Measurements from ENCODE around the gene QRICH1.

QRICH1 gene

DNA sequence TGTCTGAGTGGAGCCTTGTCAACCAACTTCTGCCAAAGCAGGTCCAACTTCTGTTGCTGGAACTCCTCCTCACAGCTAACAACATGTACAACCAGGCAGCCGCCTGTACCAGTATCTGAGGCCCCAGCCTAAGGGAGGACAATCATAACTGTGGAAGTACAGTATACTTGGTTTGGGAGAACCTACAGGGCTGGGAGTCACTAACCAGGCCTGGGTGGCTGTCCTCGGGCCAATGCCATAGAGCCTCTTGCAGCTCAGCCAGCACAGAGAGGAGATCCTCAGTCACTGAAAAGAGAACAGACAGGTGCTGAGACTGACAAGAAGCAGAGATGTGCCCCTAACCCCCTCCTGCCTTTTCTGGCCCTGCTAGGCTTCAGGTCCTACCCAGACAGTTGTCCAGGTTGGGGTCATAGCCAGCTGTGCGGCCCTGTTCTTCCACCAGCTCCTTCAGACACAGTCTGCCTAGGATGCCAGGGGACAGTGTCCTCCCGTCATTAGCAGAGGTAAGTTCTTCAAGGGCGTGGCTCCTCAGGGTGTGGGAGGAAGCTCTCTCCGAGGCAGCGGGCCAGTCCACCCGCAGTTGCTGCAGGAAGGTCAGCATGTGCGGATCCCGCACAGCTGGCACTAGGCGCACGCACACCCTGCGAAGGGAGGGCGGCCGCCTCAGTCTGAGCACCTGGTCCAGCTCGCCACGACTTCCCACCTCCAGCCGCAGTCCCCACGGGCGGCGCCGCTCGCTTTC is 76.5 kb downstream of the QRICH1 start:
- TF ChIP-seq RAD21 (IDR thresholded peaks at IDR 0.05; ENCODE audit: low read depth) = no peak
- no peak for TF ChIP-seq YY1 (IDR thresholded peaks at IDR 0.05; ENCODE audit: low read depth)
- no peak for TF ChIP-seq EP300 (IDR thresholded peaks at IDR 0.05; ENCODE audit: borderline replicate concordance)
- TF ChIP-seq FOXM1 (IDR thresholded peaks at IDR 0.05; ENCODE audit: borderline replicate concordance, low read depth) = no peak
- TF ChIP-seq, protein P1, sequence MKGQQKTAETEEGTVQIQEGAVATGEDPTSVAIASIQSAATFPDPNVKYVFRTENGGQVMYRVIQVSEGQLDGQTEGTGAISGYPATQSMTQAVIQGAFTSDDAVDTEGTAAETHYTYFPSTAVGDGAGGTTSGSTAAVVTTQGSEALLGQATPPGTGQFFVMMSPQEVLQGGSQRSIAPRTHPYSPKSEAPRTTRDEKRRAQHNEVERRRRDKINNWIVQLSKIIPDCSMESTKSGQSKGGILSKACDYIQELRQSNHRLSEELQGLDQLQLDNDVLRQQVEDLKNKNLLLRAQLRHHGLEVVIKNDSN (IDR thresholded peaks at IDR 0.05) = no peak
- TF ChIP-seq CREB1 (IDR thresholded peaks at IDR 0.05; ENCODE audit: low read depth) = no peak
- no peak for TF ChIP-seq CEBPB (IDR thresholded peaks at IDR 0.05)
- TF ChIP-seq TAF1 (IDR thresholded peaks at IDR 0.05; ENCODE audit: low read depth) = no peak; the same call in 1 of the 2 replicates
- TF ChIP-seq, protein P2, sequence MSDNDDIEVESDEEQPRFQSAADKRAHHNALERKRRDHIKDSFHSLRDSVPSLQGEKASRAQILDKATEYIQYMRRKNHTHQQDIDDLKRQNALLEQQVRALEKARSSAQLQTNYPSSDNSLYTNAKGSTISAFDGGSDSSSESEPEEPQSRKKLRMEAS (IDR thresholded peaks at IDR 0.05) = no peak
- no peak; the same call in 1 of the 2 replicates for TF ChIP-seq TEAD4 (IDR thresholded peaks at IDR 0.05)
- TF ChIP-seq, protein P3, sequence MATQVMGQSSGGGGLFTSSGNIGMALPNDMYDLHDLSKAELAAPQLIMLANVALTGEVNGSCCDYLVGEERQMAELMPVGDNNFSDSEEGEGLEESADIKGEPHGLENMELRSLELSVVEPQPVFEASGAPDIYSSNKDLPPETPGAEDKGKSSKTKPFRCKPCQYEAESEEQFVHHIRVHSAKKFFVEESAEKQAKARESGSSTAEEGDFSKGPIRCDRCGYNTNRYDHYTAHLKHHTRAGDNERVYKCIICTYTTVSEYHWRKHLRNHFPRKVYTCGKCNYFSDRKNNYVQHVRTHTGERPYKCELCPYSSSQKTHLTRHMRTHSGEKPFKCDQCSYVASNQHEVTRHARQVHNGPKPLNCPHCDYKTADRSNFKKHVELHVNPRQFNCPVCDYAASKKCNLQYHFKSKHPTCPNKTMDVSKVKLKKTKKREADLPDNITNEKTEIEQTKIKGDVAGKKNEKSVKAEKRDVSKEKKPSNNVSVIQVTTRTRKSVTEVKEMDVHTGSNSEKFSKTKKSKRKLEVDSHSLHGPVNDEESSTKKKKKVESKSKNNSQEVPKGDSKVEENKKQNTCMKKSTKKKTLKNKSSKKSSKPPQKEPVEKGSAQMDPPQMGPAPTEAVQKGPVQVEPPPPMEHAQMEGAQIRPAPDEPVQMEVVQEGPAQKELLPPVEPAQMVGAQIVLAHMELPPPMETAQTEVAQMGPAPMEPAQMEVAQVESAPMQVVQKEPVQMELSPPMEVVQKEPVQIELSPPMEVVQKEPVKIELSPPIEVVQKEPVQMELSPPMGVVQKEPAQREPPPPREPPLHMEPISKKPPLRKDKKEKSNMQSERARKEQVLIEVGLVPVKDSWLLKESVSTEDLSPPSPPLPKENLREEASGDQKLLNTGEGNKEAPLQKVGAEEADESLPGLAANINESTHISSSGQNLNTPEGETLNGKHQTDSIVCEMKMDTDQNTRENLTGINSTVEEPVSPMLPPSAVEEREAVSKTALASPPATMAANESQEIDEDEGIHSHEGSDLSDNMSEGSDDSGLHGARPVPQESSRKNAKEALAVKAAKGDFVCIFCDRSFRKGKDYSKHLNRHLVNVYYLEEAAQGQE (IDR thresholded peaks at IDR 0.05; ENCODE audit: low read depth) = no peak
- no peak for TF ChIP-seq NFIC (IDR thresholded peaks at IDR 0.05)
- no peak for TF ChIP-seq EGR1 (IDR thresholded peaks at IDR 0.05)
- TF ChIP-seq ZBTB7A (IDR thresholded peaks at IDR 0.05; ENCODE audit: low read depth) = no peak
- TF ChIP-seq TCF12 (IDR thresholded peaks at IDR 0.05; ENCODE audit: low read depth) = no peak

DNA sequence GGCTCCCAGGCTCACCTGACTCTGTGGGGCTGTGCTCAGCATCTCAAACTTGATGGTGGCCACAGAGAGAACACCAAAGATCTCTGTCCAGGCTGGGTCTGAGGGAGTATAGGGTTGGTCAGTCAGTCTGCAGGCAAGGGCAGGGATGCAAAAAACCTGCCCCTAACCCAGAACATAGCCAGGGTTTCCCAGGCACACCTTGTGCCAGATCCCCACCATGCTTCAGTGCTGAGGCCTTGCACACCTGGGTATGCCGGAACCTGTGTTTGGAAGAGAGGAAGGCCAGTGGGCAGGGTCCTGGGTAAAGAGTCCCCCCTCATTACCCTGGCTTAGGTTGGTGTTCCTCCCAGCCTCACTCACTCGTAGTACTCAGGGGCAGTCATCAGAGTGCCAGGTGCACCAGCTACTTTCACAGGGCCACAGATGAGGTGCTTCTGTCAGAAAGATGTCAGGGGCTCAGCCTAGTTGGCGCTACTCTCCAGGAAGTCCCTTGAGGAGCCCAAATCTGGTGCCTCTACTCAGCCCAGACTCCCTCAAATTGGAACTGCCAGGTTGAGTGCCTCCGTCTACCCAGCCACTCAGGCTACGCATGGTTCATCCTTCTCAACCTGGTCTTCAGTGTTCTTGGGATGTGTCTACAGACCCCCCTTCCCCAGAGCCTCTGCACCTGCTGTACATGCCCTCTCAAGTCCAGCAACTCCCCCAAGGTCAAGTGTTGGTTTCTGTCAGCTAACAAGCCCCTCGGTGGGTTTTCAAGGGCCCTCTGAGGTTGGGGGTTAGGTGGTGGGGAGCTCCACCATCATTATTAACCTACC is 77.2 kb downstream of the QRICH1 start:
- TF ChIP-seq YY1 (IDR thresholded peaks at IDR 0.05; ENCODE audit: low read depth) (no peak), TAF1 (IDR thresholded peaks at IDR 0.05; ENCODE audit: low read depth) (no peak), EGR1 (IDR thresholded peaks at IDR 0.05) (no peak), FOXM1 (IDR thresholded peaks at IDR 0.05; ENCODE audit: borderline replicate concordance, low read depth) (no peak), NFIC (IDR thresholded peaks at IDR 0.05) (no peak), TCF12 (IDR thresholded peaks at IDR 0.05; ENCODE audit: low read depth) (no peak), EP300 (IDR thresholded peaks at IDR 0.05; ENCODE audit: borderline replicate concordance) (no peak)
- TF ChIP-seq, protein P2 (IDR thresholded peaks at IDR 0.05) = no peak
- TF ChIP-seq, protein P3 (IDR thresholded peaks at IDR 0.05; ENCODE audit: low read depth) = no peak

DNA sequence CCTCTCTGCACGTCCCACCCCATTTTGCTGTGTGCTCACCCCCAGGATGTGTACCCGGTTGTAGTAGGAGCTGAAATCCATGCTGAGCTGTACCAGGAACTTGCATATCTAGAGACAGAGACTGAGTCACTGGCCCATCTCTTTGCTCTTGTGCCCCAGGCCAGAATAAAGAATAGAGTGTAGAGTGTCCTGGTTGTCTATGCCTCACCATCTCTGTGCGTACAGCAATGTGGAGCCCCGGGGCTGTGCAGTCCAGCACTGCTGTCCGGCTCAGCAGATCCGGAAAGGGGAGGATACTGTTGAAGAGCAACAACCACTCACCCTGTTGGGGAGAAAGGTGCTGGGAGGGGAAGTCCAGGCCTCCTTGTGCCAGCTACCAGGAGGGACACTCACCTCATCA is 78.1 kb downstream of the QRICH1 start:
- TF ChIP-seq YY1 (IDR thresholded peaks at IDR 0.05; ENCODE audit: low read depth) (no peak), TCF12 (IDR thresholded peaks at IDR 0.05; ENCODE audit: low read depth) (no peak), FOXM1 (IDR thresholded peaks at IDR 0.05; ENCODE audit: borderline replicate concordance, low read depth) (no peak), RAD21 (IDR thresholded peaks at IDR 0.05; ENCODE audit: low read depth) (no peak), CEBPB (IDR thresholded peaks at IDR 0.05) (no peak), NFIC (IDR thresholded peaks at IDR 0.05) (no peak), ZBTB7A (IDR thresholded peaks at IDR 0.05; ENCODE audit: low read depth) (no peak), EP300 (IDR thresholded peaks at IDR 0.05; ENCODE audit: borderline replicate concordance) (no peak)

DNA sequence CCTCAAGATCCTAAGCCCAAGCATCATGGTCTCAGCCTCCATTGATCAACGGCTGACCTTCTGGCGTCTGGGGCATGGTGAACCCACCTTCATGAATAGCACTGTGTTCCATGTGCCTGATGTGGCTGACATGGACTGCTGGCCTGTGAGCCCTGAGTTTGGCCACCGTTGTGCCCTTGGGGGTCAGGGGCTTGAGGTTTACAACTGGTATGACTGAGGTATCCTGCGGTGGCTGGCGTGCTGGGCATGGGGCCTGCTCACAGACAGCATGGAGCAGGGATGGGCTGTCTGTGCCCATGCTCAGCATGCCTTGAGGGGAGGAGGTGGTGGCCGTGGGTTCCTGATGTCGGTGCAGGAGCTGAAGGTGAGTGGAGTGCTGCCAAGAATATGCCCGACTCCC is 78.8 kb downstream of the QRICH1 start:
- TF ChIP-seq CREB1 (IDR thresholded peaks at IDR 0.05; ENCODE audit: low read depth) (no peak), EGR1 (IDR thresholded peaks at IDR 0.05) (no peak), EP300 (IDR thresholded peaks at IDR 0.05; ENCODE audit: borderline replicate concordance) (no peak), FOXM1 (IDR thresholded peaks at IDR 0.05; ENCODE audit: borderline replicate concordance, low read depth) (no peak), TCF12 (IDR thresholded peaks at IDR 0.05; ENCODE audit: low read depth) (no peak), NFIC (IDR thresholded peaks at IDR 0.05) (no peak), TAF1 (IDR thresholded peaks at IDR 0.05; ENCODE audit: low read depth) (no peak), YY1 (IDR thresholded peaks at IDR 0.05; ENCODE audit: low read depth) (no peak), TEAD4 (IDR thresholded peaks at IDR 0.05) (no peak), ZBTB7A (IDR thresholded peaks at IDR 0.05; ENCODE audit: low read depth) (no peak)
- TF ChIP-seq, protein P1 (IDR thresholded peaks at IDR 0.05) = no peak
- TF ChIP-seq, protein P3 (IDR thresholded peaks at IDR 0.05; ENCODE audit: low read depth) = no peak

Measured in Ishikawa (cell line).